Natural killer cell (primary cell): ENCODE results near the gene SLC41A2. TPM values are rescaled to one million over a fixed set of nuclear protein-coding genes. Genes with fewer than 3 reads are reported as not detected.

Experiments
- ATAC-seq, 3 donors: fragments of 150-1000 bp in 2 of 3; fragments of 200-7000 bp in 1 of 3; cut with Tn5 transposase; 1 replicate in 1 of 3; 2 replicates in 2 of 3; pipeline ENCODE4 v1.10.0; 2021; ENCODE audit warnings: mild to moderate bottlenecking in 2 of 3, moderate library complexity in 2 of 3
- DNase-seq, 2 donors: peaks; one replicate each; pipeline versions ENCODE4 v3.0.0 to v3.0.0-alpha.2; 2013 to 2021; ENCODE audit warnings: mixed read lengths in 1 of 2
- H3K27ac ChIP-seq: one replicate; pipeline ENCODE4 v1.5.1; 2013; ENCODE audit warnings: mild to moderate bottlenecking, low read length
- H3K27me3 ChIP-seq: one replicate; pipeline ENCODE4 v1.6.1; 2013; ENCODE audit warnings: low read length; ENCODE audit not compliant: control insufficient read depth, insufficient read depth
- H3K36me3 ChIP-seq: one replicate; pipeline ENCODE4 v1.6.1; 2013; ENCODE audit warnings: low read length; ENCODE audit not compliant: control insufficient read depth, insufficient read depth
- H3K4me1 ChIP-seq: one replicate; pipeline ENCODE4 v1.6.1; 2013; ENCODE audit warnings: low read length; ENCODE audit not compliant: control insufficient read depth, insufficient read depth
- H3K4me3 ChIP-seq: one replicate; pipeline ENCODE4 v1.5.1; 2013; ENCODE audit warnings: low read length
- H3K9me3 ChIP-seq: one replicate; pipeline ENCODE4 v1.6.1; 2013; ENCODE audit warnings: low read length; ENCODE audit not compliant: control insufficient read depth, insufficient read depth
- H3K27ac Mint-ChIP-seq, 2 donors: one replicate each; pipeline ENCODE4 v1.8.0; 2022; ENCODE audit warnings: mild to moderate bottlenecking in 2 of 2, mixed read lengths in 2 of 2, moderate library complexity in 1 of 2
- H3K27me3 Mint-ChIP-seq, 2 donors: one replicate each; pipeline ENCODE4 v1.8.0; 2022; ENCODE audit warnings: low read depth in 2 of 2, mixed read lengths in 2 of 2
- H3K36me3 Mint-ChIP-seq: one replicate; pipeline ENCODE4 v1.8.0; 2022; ENCODE audit warnings: mixed read lengths
- H3K4me1 Mint-ChIP-seq, 2 donors: one replicate each; pipeline ENCODE4 v1.8.0; 2022; ENCODE audit warnings: mixed read lengths in 2 of 2
- H3K4me3 Mint-ChIP-seq: one replicate; pipeline ENCODE4 v1.8.0; 2022; ENCODE audit warnings: mild to moderate bottlenecking, moderate library complexity, mixed read lengths
- H3K9me3 Mint-ChIP-seq, 2 donors: one replicate each; pipeline ENCODE4 v1.8.0; 2022; ENCODE audit warnings: mixed read lengths in 2 of 2
- CTCF ChIP-seq: fragments of 200-600 bp; IDR thresholded peaks from one replicate; pipeline ENCODE4 v1.8.0; 2022; ENCODE audit warnings: antibody characterized with exemption
- WGBS: methylation state at CpG from one replicate; pipeline ENCODE4 v1.1.7; 2013; ENCODE audit warnings: missing lambda C conversion rate; ENCODE audit not compliant: insufficient coverage; 5-methylcytosine and 5-hydroxymethylcytosine counted together
- intact Hi-C: fragments of 100-400 bp; cut with micrococcal nuclease; formaldehyde crosslinking; loops from one replicate; pipeline ENCODE4 v1.14.2; 2022
- total RNA-seq, 4 donors: library from RNA; stranded (reverse); fragments of 120-200 nt in 1 of 4; gene quantifications; one replicate each; pipeline versions ENCODE4 v1.2.3 to v1.2.4, GENCODE V29; 2013 to 2022

The SLC41A2 gene, protein sequence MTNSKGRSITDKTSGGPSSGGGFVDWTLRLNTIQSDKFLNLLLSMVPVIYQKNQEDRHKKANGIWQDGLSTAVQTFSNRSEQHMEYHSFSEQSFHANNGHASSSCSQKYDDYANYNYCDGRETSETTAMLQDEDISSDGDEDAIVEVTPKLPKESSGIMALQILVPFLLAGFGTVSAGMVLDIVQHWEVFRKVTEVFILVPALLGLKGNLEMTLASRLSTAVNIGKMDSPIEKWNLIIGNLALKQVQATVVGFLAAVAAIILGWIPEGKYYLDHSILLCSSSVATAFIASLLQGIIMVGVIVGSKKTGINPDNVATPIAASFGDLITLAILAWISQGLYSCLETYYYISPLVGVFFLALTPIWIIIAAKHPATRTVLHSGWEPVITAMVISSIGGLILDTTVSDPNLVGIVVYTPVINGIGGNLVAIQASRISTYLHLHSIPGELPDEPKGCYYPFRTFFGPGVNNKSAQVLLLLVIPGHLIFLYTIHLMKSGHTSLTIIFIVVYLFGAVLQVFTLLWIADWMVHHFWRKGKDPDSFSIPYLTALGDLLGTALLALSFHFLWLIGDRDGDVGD
- total RNA-seq = 1 to 10 TPM; 1.3 to 3.5 (median 1.7) TPM
- 13.0 TPM for total RNA-seq (2013)

GRCh38 chr12:104958001-104958804 is at the start of gene SLC41A2:
Gene SLC41A2, minus strand, starts transcription at chr12:104958290. Its CDS starts 29,763 bp downstream, at chr12:104928527.
- Mint-ChIP-seq H3K4me1 (peaks cover 12 to 19% of the 10 kb centered on the region in 2 donors), H3K9me3 (no peaks in the 10 kb centered on the region), H3K27ac (peak within 1 kb of the TSS; percentile 79 to 93), H3K4me3 (peak within 1 kb of the TSS; percentile 92), H3K36me3 (no peaks in the 10 kb centered on the region), H3K27me3 (peaks cover 18 to 26% of the 10 kb centered on the region in 2 donors)
- no peak for TF ChIP-seq CTCF
- DNase-seq (peak; percentile 79 to 88), ATAC-seq (peak; percentile 83 to 94 (median 89))
- under 1% methylated on average over 83 of the region's 83 CpGs for WGBS
- Histone ChIP-seq H3K9me3 (no peaks in the 10 kb centered on the region), H3K36me3 (no peaks in the 10 kb centered on the region), H3K4me3 (peak within 1 kb of the TSS; percentile 70), H3K27ac (peak within 1 kb of the TSS; percentile 55), H3K27me3 (peaks cover 7% of the 10 kb centered on the region), H3K4me1 (peaks cover 13% of the 10 kb centered on the region)
- intact Hi-C loops = loop anchor here (2.0 to 5.0 kb wide), 2 partner anchors 29 to 286 kb away; partner anchors contain the start of gene NOPCHAP1

- Mint-ChIP-seq H3K36me3 (peaks cover 38% of the 10 kb centered on the region), H3K27me3 (no peaks in the 10 kb centered on the region), H3K27ac (no peak overlapping the region), H3K9me3 (no peaks in the 10 kb centered on the region), H3K4me3 (no peak overlapping the region), H3K4me1 (peaks cover 0 to 4% of the 10 kb centered on the region in 2 donors)
- TF ChIP-seq CTCF = no peak
- Histone ChIP-seq H3K4me1 (no peaks in the 10 kb centered on the region), H3K27ac (no peak overlapping the region), H3K36me3 (peaks cover 30% of the 10 kb centered on the region), H3K27me3 (no peaks in the 10 kb centered on the region), H3K9me3 (no peaks in the 10 kb centered on the region), H3K4me3 (no peak overlapping the region)
- intact Hi-C loops = no loop called here
- DNase-seq (no peak), ATAC-seq (no peak)
Observed at GRCh38 chr12:105001476-105001875, 43.4 kb upstream of the SLC41A2 start.

GRCh38 chr12:104999347-104999685 is 41.2 kb upstream of the SLC41A2 start:
- Histone ChIP-seq H3K27me3 (no peaks in the 10 kb centered on the region), H3K27ac (no peak overlapping the region), H3K9me3 (no peaks in the 10 kb centered on the region), H3K36me3 (peaks cover 43% of the 10 kb centered on the region), H3K4me3 (no peak overlapping the region), H3K4me1 (no peaks in the 10 kb centered on the region)
- Mint-ChIP-seq H3K27ac (no peak overlapping the region), H3K9me3 (no peaks in the 10 kb centered on the region), H3K27me3 (no peaks in the 10 kb centered on the region), H3K4me1 (peaks cover 0 to 4% of the 10 kb centered on the region in 2 donors), H3K4me3 (no peak overlapping the region), H3K36me3 (peaks cover 43% of the 10 kb centered on the region)
- no peak for ATAC-seq
- intact Hi-C loops = no loop called here
- no peak for TF ChIP-seq CTCF
- 89% methylated on average over 7 of the region's 7 CpGs for WGBS
- no peak for DNase-seq
